Measurements from ENCODE around the gene ATG10.
"Not testable (repeated sequence)": the region's sequence is repeated elsewhere in the genome, so short reads cannot be mapped to it uniquely, and the experiment has no call there.

ATG10 gene

GRCh38 chr5:81950996-81951395, 20.8 kb upstream of the ATG10 start:
- H3K9ac ChIP-seq (ENCODE audit: low read length in 5 of 5): no peak overlapping the region
- no peak overlapping the region for H3K27ac ChIP-seq (ENCODE audit: low read depth, low read length)
- H3K4me1 ChIP-seq (ENCODE audit: control insufficient read depth in 5 of 5, insufficient read depth in 5 of 5, low read length in 5 of 5): peaks cover 0 to 5% (median 0%) of the 10 kb centered on the region in 5 donors
- H3K36me3 ChIP-seq (ENCODE audit: control insufficient read depth in 5 of 5, insufficient read depth in 5 of 5, low read length in 5 of 5): no peaks in the 10 kb centered on the region
- no peak overlapping the region for H3K4me3 ChIP-seq (ENCODE audit: low read depth in 1 of 5, low read length in 5 of 5)
- H3K9me3 ChIP-seq (ENCODE audit: control insufficient read depth in 5 of 5, low read length in 5 of 5): no peaks in the 10 kb centered on the region
- no peaks in the 10 kb centered on the region for H3K27me3 ChIP-seq (ENCODE audit: control insufficient read depth in 5 of 5, insufficient read depth in 4 of 5, low read length in 5 of 5)

- H3K4me3 ChIP-seq (ENCODE audit: low read depth in 1 of 5, low read length in 5 of 5); H3K36me3 ChIP-seq (ENCODE audit: control insufficient read depth in 5 of 5, insufficient read depth in 5 of 5, low read length in 5 of 5); H3K27ac ChIP-seq (ENCODE audit: low read depth, low read length); H3K9me3 ChIP-seq (ENCODE audit: control insufficient read depth in 5 of 5, low read length in 5 of 5); H3K9ac ChIP-seq (ENCODE audit: low read length in 5 of 5); H3K4me1 ChIP-seq (ENCODE audit: control insufficient read depth in 5 of 5, insufficient read depth in 5 of 5, low read length in 5 of 5); H3K27me3 ChIP-seq (ENCODE audit: control insufficient read depth in 5 of 5, insufficient read depth in 4 of 5, low read length in 5 of 5): not testable (repeated sequence)
Observed at GRCh38 chr5:81954796-81955195, 17.0 kb upstream of the ATG10 start.

DNA sequence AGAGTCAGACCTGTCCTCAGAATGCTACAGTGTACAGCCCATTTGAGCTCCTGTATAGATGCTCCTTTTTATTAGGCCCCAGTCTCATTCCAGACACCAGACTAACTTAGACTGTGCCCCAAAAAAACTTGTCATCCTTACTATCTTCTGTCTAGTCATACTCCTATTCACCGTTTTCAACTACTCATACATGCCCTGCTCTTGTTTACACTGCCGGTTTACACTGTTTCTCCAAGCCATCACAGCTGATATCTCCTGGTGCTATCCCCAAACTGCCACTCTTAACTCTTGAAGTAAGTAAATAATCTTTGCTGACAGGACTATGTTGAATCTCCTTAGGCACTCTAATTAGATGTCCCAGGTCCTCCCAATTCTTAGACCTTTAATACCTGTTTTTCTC, 13.7 kb upstream of the ATG10 start:
- not testable (repeated sequence) for H3K4me1 ChIP-seq (ENCODE audit: control insufficient read depth in 5 of 5, insufficient read depth in 5 of 5, low read length in 5 of 5); H3K27me3 ChIP-seq (ENCODE audit: control insufficient read depth in 5 of 5, insufficient read depth in 4 of 5, low read length in 5 of 5); H3K27ac ChIP-seq (ENCODE audit: low read depth, low read length); H3K4me3 ChIP-seq (ENCODE audit: low read depth in 1 of 5, low read length in 5 of 5); H3K9me3 ChIP-seq (ENCODE audit: control insufficient read depth in 5 of 5, low read length in 5 of 5); H3K9ac ChIP-seq (ENCODE audit: low read length in 5 of 5); H3K36me3 ChIP-seq (ENCODE audit: control insufficient read depth in 5 of 5, insufficient read depth in 5 of 5, low read length in 5 of 5)

- Histone ChIP-seq H3K4me1 (ENCODE audit: control insufficient read depth in 5 of 5, insufficient read depth in 5 of 5, low read length in 5 of 5) (no peaks in the 10 kb centered on the region), H3K36me3 (ENCODE audit: control insufficient read depth in 5 of 5, insufficient read depth in 5 of 5, low read length in 5 of 5) (no peaks in the 10 kb centered on the region), H3K27ac (ENCODE audit: low read depth, low read length) (no peak overlapping the region), H3K4me3 (ENCODE audit: low read depth in 1 of 5, low read length in 5 of 5) (no peak overlapping the region), H3K9ac (ENCODE audit: low read length in 5 of 5) (no peak overlapping the region), H3K27me3 (ENCODE audit: control insufficient read depth in 5 of 5, insufficient read depth in 4 of 5, low read length in 5 of 5) (no peaks in the 10 kb centered on the region), H3K9me3 (ENCODE audit: control insufficient read depth in 5 of 5, low read length in 5 of 5) (no peaks in the 10 kb centered on the region)
Observed at GRCh38 chr5:81961651-81962440, 10.0 kb upstream of the ATG10 start.

DNA sequence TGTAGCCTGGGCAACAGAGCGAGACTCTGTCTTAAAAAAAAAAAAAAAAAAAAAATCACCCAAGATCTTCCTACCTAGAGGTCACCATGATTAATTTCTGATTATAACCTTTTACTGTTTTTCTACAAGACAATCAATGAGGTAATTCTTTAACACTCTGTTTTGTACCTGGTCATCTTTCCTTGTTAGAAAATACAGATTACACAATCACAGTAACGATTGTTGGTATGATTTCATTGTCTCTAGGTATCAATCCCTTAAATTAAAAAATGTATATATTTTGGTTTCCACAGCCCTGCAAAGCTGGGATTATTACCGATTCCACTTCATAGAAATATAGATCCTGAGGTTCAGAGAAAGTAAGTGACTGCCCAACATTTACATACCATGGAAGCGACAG, 8.3 kb upstream of the ATG10 start:
- no peaks in the 10 kb centered on the region for H3K9me3 ChIP-seq (ENCODE audit: control insufficient read depth in 5 of 5, low read length in 5 of 5)
- no peaks in the 10 kb centered on the region for H3K36me3 ChIP-seq (ENCODE audit: control insufficient read depth in 5 of 5, insufficient read depth in 5 of 5, low read length in 5 of 5)
- no peaks in the 10 kb centered on the region for H3K27me3 ChIP-seq (ENCODE audit: control insufficient read depth in 5 of 5, insufficient read depth in 4 of 5, low read length in 5 of 5)
- no peak overlapping the region for H3K27ac ChIP-seq (ENCODE audit: low read depth, low read length)
- no peak overlapping the region for H3K4me3 ChIP-seq (ENCODE audit: low read depth in 1 of 5, low read length in 5 of 5)
- H3K9ac ChIP-seq (ENCODE audit: low read length in 5 of 5): no peak overlapping the region
- no peaks in the 10 kb centered on the region for H3K4me1 ChIP-seq (ENCODE audit: control insufficient read depth in 5 of 5, insufficient read depth in 5 of 5, low read length in 5 of 5)

- no peaks in the 10 kb centered on the region for H3K27me3 ChIP-seq (ENCODE audit: control insufficient read depth in 5 of 5, insufficient read depth in 4 of 5, low read length in 5 of 5)
- no peak overlapping the region for H3K9ac ChIP-seq (ENCODE audit: low read length in 5 of 5)
- H3K4me1 ChIP-seq (ENCODE audit: control insufficient read depth in 5 of 5, insufficient read depth in 5 of 5, low read length in 5 of 5): no peaks in the 10 kb centered on the region
- H3K4me3 ChIP-seq (ENCODE audit: low read depth in 1 of 5, low read length in 5 of 5): no peak overlapping the region
- H3K27ac ChIP-seq (ENCODE audit: low read depth, low read length): no peak overlapping the region
- no peaks in the 10 kb centered on the region for H3K9me3 ChIP-seq (ENCODE audit: control insufficient read depth in 5 of 5, low read length in 5 of 5)
- H3K36me3 ChIP-seq (ENCODE audit: control insufficient read depth in 5 of 5, insufficient read depth in 5 of 5, low read length in 5 of 5): no peaks in the 10 kb centered on the region
Observed at GRCh38 chr5:81965524-81965923, 6.3 kb upstream of the ATG10 start.

DNA sequence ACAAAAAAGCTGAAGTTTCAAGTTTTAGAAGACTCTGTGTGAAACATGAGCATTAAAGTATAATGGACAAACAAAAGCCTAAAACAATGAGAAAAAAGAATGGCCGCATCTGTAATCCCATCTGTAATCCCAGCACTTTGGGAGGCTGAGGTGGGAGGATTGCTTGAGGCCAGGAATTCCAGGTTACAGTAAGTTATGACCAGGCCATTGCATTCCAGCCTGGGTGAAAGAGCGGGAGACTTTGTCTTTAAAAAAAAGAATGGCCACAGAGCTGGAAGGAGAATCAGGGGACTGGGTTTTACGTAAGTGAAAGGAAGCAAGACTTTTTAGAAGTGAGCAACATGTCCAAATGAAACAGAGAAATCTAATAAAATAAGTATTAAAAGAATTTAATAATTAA, 2.6 kb upstream of the ATG10 start:
- Histone ChIP-seq H3K9ac (ENCODE audit: low read length in 5 of 5) (no peak overlapping the region), H3K9me3 (ENCODE audit: control insufficient read depth in 5 of 5, low read length in 5 of 5) (no peaks in the 10 kb centered on the region), H3K36me3 (ENCODE audit: control insufficient read depth in 5 of 5, insufficient read depth in 5 of 5, low read length in 5 of 5) (no peaks in the 10 kb centered on the region), H3K4me3 (ENCODE audit: low read depth in 1 of 5, low read length in 5 of 5) (no peak overlapping the region), H3K27ac (ENCODE audit: low read depth, low read length) (no peak overlapping the region), H3K4me1 (ENCODE audit: control insufficient read depth in 5 of 5, insufficient read depth in 5 of 5, low read length in 5 of 5) (peaks cover 0 to 15% (median 6%) of the 10 kb centered on the region in 5 donors), H3K27me3 (ENCODE audit: control insufficient read depth in 5 of 5, insufficient read depth in 4 of 5, low read length in 5 of 5) (no peaks in the 10 kb centered on the region)

DNA sequence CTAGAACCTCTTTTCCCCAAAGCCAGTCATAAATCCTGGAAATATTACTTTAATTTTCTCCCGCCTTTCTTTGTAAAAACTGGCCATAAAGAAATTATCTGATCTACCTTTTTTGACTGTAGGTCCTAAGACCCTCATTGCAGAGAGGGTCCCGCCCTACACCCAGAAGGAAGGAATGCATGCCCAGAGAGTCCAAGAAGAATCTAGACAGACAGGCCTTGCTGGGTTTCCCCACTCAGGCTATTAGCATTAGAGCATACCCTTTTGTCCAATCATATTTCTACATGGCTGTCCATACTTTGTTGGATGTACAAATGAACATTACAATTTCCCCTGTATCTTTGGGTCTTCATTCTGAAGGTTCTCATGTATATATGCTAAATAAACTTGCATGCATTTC, 1.9 kb upstream of the ATG10 start:
- Histone ChIP-seq H3K27ac (ENCODE audit: low read depth, low read length) (no peak overlapping the region), H3K4me3 (ENCODE audit: low read depth in 1 of 5, low read length in 5 of 5) (no peak overlapping the region), H3K36me3 (ENCODE audit: control insufficient read depth in 5 of 5, insufficient read depth in 5 of 5, low read length in 5 of 5) (no peaks in the 10 kb centered on the region), H3K9me3 (ENCODE audit: control insufficient read depth in 5 of 5, low read length in 5 of 5) (no peaks in the 10 kb centered on the region), H3K4me1 (ENCODE audit: control insufficient read depth in 5 of 5, insufficient read depth in 5 of 5, low read length in 5 of 5) (peaks cover 0 to 15% (median 6%) of the 10 kb centered on the region in 5 donors), H3K9ac (ENCODE audit: low read length in 5 of 5) (no peak overlapping the region), H3K27me3 (ENCODE audit: control insufficient read depth in 5 of 5, insufficient read depth in 4 of 5, low read length in 5 of 5) (no peaks in the 10 kb centered on the region)

- H3K36me3 ChIP-seq (ENCODE audit: control insufficient read depth in 5 of 5, insufficient read depth in 5 of 5, low read length in 5 of 5): peaks cover 0 to under 1% (median under 1%) of the 10 kb centered on the region in 5 donors
- peak overlapping the region; percentile 83 for H3K27ac ChIP-seq (ENCODE audit: low read depth, low read length)
- H3K9me3 ChIP-seq (ENCODE audit: control insufficient read depth in 5 of 5, low read length in 5 of 5): no peaks in the 10 kb centered on the region
- no peaks in the 10 kb centered on the region for H3K27me3 ChIP-seq (ENCODE audit: control insufficient read depth in 5 of 5, insufficient read depth in 4 of 5, low read length in 5 of 5)
- H3K4me1 ChIP-seq (ENCODE audit: control insufficient read depth in 5 of 5, insufficient read depth in 5 of 5, low read length in 5 of 5): peaks cover 0 to 15% (median 6%) of the 10 kb centered on the region in 5 donors
- H3K9ac ChIP-seq (ENCODE audit: low read length in 5 of 5): peak overlapping the region; percentile 85 to 93 (median 91)
- H3K4me3 ChIP-seq (ENCODE audit: low read depth in 1 of 5, low read length in 5 of 5): peak overlapping the region; percentile 62 to 98 (median 84)
Observed at GRCh38 chr5:81971111-81971711, 612 bp upstream of the ATG10 start.

DNA sequence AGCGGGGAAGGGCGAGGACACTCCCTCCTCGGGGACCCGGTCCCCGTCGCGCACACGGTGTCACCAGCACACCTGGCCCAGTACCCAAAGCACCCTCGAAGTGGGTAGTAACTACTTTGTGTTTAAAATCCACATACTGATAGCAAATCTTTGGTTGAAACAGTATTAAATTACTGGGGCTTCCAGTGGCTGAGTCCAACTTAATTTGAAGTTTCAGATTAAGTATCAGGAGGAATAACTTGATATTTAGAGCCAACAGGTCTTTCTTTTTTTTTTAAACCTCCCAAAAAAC, 615 bp downstream of the ATG10 start:
- Histone ChIP-seq H3K9me3 (ENCODE audit: control insufficient read depth in 5 of 5, low read length in 5 of 5) (no peaks in the 10 kb centered on the region), H3K4me1 (ENCODE audit: control insufficient read depth in 5 of 5, insufficient read depth in 5 of 5, low read length in 5 of 5) (peaks cover 0 to 15% (median 6%) of the 10 kb centered on the region in 5 donors), H3K27me3 (ENCODE audit: control insufficient read depth in 5 of 5, insufficient read depth in 4 of 5, low read length in 5 of 5) (no peaks in the 10 kb centered on the region), H3K36me3 (ENCODE audit: control insufficient read depth in 5 of 5, insufficient read depth in 5 of 5, low read length in 5 of 5) (peaks cover 3 to 8% (median 7%) of the 10 kb centered on the region in 5 donors), H3K9ac (ENCODE audit: low read length in 5 of 5) (peak overlapping the region; percentile 79 to 95 (median 93)), H3K27ac (ENCODE audit: low read depth, low read length) (peak overlapping the region; percentile 83), H3K4me3 (ENCODE audit: low read depth in 1 of 5, low read length in 5 of 5) (peak overlapping the region; percentile 61 to 85 (median 78))
